Measurements from ENCODE around the gene RDM1. TPM values are rescaled to one million over a fixed set of nuclear protein-coding genes. Genes with fewer than 3 reads are reported as not detected.

RDM1 gene
- total and polyA plus RNA-seq, 7 donors: 0.92 to 3.6 TPM; not detected in 5

DNA sequence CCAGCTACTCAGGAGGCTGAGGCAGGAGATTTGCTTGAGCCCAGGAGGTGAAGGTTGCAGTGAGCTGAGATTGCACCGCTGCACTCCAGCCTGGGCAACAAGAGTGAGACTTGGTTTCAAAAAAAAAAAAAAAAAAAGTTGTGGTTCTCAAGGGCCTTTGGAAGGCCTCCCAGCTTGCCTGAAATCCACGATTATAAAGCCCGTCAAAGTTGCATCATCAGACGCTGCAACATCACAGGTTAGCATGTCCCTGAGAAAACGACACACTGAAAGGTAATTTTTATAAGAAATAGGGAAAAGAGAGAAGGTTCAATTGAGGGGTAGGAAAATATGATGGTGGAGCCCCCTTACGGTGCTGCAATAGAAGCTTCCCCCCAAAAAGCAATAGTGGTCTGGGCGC, 17.5 kb upstream of the RDM1 start:
- 89 to 93% methylated on average over 7 of the region's 7 CpGs for WGBS, 2 donors
- Histone ChIP-seq H3K4me1 (peaks cover 0 to 2% (median 1%) of the 10 kb centered on the region in 4 donors), H3K4me3 (no peak overlapping the region), H3K36me3 (no peaks in the 10 kb centered on the region), H3K27ac (no peak overlapping the region), H3K9me3 (no peaks in the 10 kb centered on the region), H3K27me3 (peaks cover 0 to 19% (median 0%) of the 10 kb centered on the region in 3 donors)
- intact Hi-C loops (cut with DNase I): no loop called here
- DNase-seq: no peak
- TF ChIP-seq POLR2A (IDR thresholded peaks at IDR 0.05) (no peak), EP300 (IDR thresholded peaks at IDR 0.05) (no peak), POLR2AphosphoS5 (IDR thresholded peaks at IDR 0.05) (no peak)
- TF ChIP-seq, protein P1, sequence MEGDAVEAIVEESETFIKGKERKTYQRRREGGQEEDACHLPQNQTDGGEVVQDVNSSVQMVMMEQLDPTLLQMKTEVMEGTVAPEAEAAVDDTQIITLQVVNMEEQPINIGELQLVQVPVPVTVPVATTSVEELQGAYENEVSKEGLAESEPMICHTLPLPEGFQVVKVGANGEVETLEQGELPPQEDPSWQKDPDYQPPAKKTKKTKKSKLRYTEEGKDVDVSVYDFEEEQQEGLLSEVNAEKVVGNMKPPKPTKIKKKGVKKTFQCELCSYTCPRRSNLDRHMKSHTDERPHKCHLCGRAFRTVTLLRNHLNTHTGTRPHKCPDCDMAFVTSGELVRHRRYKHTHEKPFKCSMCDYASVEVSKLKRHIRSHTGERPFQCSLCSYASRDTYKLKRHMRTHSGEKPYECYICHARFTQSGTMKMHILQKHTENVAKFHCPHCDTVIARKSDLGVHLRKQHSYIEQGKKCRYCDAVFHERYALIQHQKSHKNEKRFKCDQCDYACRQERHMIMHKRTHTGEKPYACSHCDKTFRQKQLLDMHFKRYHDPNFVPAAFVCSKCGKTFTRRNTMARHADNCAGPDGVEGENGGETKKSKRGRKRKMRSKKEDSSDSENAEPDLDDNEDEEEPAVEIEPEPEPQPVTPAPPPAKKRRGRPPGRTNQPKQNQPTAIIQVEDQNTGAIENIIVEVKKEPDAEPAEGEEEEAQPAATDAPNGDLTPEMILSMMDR (IDR thresholded peaks at IDR 0.05): no peak

DNA sequence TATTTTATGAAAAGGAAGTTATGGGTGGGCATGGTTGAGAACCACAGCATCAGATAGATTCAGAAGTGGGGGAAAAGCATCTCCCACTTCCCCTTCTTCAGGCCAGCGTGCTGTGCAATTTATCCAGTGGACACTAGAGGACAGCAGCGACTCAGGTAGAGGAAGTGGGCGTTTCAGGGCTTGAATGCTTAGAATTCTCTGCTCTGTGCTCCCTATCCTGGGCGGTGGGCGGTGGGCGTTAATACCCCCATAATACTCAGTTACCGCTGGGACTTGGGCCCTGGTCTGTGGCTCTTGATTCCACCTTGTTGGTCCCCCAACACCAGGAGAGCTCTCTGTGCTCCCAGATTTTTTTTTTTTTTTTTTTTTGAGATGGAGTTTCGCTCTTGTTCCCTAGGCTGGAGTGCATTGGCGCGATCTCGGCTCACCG, 16.6 kb upstream of the RDM1 start:
- H3K36me3 ChIP-seq: no peaks in the 10 kb centered on the region
- intact Hi-C loops (cut with DNase I): no loop called here
- TF ChIP-seq, protein P1 (IDR thresholded peaks at IDR 0.05): peak in 3 of 4 experiments; percentile 49 to 69 (median 51)
- no peak for TF ChIP-seq EP300 (IDR thresholded peaks at IDR 0.05)
- no peaks in the 10 kb centered on the region for H3K9me3 ChIP-seq
- WGBS, 2 donors: 9 to 33% methylated on average over 12 of the region's 12 CpGs
- H3K27ac ChIP-seq: no peak overlapping the region
- H3K4me1 ChIP-seq: peaks cover 0 to 6% (median 2%) of the 10 kb centered on the region in 4 donors
- H3K27me3 ChIP-seq: peaks cover 0 to 20% (median 0%) of the 10 kb centered on the region in 3 donors
- H3K4me3 ChIP-seq: no peak overlapping the region
- no peak for DNase-seq

DNA sequence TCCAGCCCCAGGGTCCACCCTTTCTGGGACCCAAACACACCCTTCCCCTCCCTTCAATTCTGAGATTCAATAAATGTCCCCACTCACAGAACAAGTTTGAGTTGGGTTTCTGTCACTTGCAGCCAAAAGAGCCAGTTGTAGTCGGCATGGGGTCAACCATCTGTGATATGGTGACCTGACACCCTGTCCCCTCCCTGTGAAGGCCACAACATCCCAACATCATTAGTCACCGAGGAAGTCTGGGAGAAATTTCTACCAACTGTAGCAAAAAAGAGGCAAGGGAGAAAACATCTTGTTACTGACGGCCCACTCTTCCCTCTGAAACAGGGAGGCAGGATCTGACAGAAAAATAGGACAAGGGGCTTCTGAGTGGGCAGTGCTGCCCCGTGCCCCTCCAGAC, 13.6 kb upstream of the RDM1 start:
- H3K4me3 ChIP-seq: no peak overlapping the region
- intact Hi-C loops (cut with DNase I): no loop called here
- TF ChIP-seq POLR2A (IDR thresholded peaks at IDR 0.05) (no peak), EP300 (IDR thresholded peaks at IDR 0.05) (no peak), POLR2AphosphoS5 (IDR thresholded peaks at IDR 0.05) (no peak)
- TF ChIP-seq, protein P1 (IDR thresholded peaks at IDR 0.05): no peak
- DNase-seq: no peak
- no peak overlapping the region for H3K27ac ChIP-seq
- WGBS, 2 donors: 87 to 92% methylated on average over 4 of the region's 4 CpGs
- H3K27me3 ChIP-seq: peaks cover 0 to 23% (median 0%) of the 10 kb centered on the region in 3 donors
- H3K36me3 ChIP-seq: no peaks in the 10 kb centered on the region
- peaks cover 0 to 6% (median 2%) of the 10 kb centered on the region in 4 donors for H3K4me1 ChIP-seq
- H3K9me3 ChIP-seq: no peaks in the 10 kb centered on the region

DNA sequence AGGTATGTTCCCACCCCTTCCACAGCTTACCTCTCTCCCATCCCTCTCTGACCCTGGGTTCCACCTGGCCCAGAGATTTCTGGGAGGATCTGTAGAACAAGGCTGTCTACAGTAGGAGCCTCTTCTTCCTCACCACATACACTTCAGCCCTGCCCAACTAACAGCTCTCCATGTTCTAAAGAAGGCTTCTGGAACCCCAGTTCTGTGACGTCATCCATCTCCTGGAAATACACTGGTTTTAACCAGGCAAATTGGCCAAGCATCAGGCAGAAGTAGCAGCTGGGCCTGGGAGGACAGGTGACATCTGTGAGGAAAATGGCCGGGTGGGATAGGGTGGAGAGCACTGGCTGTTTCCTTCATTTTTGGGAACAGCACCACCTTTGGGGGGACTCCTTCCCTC, 13.0 kb upstream of the RDM1 start, which contains the start of gene LYZL6:
Gene LYZL6 (minus strand): TSS at position 177 of the 400 bp plus-strand sequence. CDS start 4,357 bp downstream, outside the sequence.
- H3K27me3 ChIP-seq: peaks cover 0 to 23% (median 0%) of the 10 kb centered on the region in 3 donors
- H3K4me1 ChIP-seq: peaks cover 0 to 6% (median 2%) of the 10 kb centered on the region in 4 donors
- WGBS, 2 donors: 63 to 84% methylated on average over 2 of the region's 2 CpGs
- no peak for DNase-seq
- no peak for TF ChIP-seq POLR2A (IDR thresholded peaks at IDR 0.05)
- TF ChIP-seq, protein P1 (IDR thresholded peaks at IDR 0.05): no peak
- TF ChIP-seq POLR2AphosphoS5 (IDR thresholded peaks at IDR 0.05): no peak
- TF ChIP-seq EP300 (IDR thresholded peaks at IDR 0.05): no peak
- no peaks in the 10 kb centered on the region for H3K9me3 ChIP-seq
- H3K4me3 ChIP-seq: no peak within 1 kb of the TSS
- no peaks in the 10 kb centered on the region for H3K36me3 ChIP-seq
- intact Hi-C loops (cut with DNase I): no loop called here
- no peak within 1 kb of the TSS for H3K27ac ChIP-seq
